Measurements from ENCODE around the gene UBE2V1. TPM values are rescaled to one million over a fixed set of nuclear protein-coding genes. Genes with fewer than 3 reads are reported as not detected.

The UBE2V1 gene
- total and polyA plus RNA-seq, 12 donors, result 57.4 to 242 (median 79.4) TPM

DNA sequence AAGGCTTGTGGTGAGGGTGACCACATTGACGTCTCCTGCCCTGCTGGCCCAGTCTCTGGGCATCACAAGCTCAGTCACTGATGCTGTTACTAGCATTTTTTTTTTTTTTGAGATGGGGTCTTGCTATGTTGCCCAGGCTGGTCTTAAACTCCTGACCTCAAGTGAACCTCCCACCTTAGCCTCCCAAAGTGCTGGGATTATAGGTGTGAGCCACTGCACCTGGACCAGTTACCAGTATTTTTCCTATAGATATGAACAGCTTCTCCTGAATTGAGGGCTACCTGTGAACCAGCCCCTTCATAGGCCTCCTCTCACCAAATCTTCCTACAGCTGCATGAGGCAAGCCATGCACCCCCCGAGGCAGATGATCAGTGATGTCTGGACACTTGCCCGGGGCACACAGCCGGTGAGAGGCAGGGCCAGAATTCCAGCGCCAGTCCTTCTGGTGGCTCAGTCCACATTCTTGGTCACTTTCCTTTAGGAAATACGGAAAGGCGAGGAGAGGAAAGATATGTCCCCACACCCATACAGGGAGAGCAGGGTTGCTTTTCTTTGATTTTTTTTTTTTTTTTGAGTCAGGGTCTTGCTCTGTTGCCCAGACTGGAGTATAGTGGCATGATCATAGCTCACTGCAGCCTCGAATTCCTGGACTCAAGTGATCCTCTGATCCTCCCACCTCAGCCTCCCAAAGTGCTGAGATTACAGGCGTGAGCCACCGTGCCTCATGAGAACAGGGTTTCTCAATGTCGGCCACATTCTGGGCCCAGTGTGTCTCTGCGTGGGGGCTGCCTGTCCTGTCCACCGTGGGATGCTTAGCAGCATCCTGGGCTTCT lies 50.7 kb downstream of the UBE2V1 start:
- intact Hi-C loops (cut with DNase I), result no loop called here
- 73 to 87% (median 81%) methylated on average over 9 to 13 of the region's 13 CpGs for WGBS, 4 donors
- Histone ChIP-seq H3K4me1 (replicated peaks in 1 of 2) (no peaks in the 10 kb centered on the region), H3K9me3 (replicated peaks in 1 of 3) (no peaks in the 10 kb centered on the region), H3K36me3 (replicated peaks in 1 of 2) (no peaks in the 10 kb centered on the region), H3K27ac (no peak overlapping the region), H3K27me3 (no peaks in the 10 kb centered on the region), H3K4me3 (no peak overlapping the region)
- TF ChIP-seq POLR2A (IDR thresholded peaks at IDR 0.05), result no peak
- TF ChIP-seq, protein P1, sequence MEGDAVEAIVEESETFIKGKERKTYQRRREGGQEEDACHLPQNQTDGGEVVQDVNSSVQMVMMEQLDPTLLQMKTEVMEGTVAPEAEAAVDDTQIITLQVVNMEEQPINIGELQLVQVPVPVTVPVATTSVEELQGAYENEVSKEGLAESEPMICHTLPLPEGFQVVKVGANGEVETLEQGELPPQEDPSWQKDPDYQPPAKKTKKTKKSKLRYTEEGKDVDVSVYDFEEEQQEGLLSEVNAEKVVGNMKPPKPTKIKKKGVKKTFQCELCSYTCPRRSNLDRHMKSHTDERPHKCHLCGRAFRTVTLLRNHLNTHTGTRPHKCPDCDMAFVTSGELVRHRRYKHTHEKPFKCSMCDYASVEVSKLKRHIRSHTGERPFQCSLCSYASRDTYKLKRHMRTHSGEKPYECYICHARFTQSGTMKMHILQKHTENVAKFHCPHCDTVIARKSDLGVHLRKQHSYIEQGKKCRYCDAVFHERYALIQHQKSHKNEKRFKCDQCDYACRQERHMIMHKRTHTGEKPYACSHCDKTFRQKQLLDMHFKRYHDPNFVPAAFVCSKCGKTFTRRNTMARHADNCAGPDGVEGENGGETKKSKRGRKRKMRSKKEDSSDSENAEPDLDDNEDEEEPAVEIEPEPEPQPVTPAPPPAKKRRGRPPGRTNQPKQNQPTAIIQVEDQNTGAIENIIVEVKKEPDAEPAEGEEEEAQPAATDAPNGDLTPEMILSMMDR (IDR thresholded peaks at IDR 0.05), result no peak
- no peak for DNase-seq

DNA sequence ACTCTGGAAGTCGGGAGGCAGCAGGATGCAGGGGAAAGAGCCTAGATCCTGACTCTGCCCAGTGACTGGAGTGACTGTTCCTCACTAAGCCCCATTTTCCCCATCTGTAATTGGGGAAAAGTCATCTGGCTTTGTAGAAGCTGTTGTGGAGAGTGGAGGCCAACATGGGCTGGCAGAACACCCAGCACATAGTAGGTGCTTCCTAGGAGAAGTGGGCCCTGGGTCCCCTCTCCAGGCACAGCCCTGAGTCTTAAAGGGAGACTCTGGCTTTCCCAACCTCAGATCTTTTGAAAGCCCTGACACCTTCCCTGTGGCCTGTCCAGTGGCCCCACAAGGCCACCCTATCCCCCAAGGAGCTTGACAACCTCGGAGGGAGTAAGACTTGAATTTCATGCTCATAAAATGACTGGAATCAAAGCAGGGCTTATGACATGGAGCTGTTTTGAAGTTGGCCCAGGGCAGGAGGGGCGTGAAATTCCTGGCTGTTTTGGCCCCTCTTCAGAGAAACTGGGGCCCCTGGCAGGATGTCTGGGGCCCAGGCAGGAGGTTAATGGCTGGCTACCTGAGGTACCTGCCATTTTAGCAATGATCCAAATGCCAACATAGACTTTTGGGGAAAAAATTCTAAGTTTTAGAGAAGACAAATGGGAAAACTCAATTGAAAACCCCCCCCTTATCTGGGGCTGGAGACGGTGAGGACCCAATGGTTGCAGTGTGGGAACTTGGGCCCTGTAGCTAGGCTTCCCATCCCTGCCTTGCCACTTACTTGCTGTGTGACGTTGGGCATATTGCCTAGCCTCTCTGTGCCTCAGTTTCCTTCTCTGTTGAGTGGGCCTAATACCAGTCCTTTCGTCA lies 51.6 kb downstream of the UBE2V1 start:
- H3K27me3 ChIP-seq, result no peaks in the 10 kb centered on the region
- no peak overlapping the region for H3K4me3 ChIP-seq
- H3K9me3 ChIP-seq (replicated peaks in 1 of 3), result no peaks in the 10 kb centered on the region
- H3K27ac ChIP-seq, result no peak overlapping the region
- H3K4me1 ChIP-seq (replicated peaks in 1 of 2), result no peaks in the 10 kb centered on the region
- 78 to 93% (median 81%) methylated on average over 5 to 6 of the region's 6 CpGs for WGBS, 4 donors
- no peaks in the 10 kb centered on the region for H3K36me3 ChIP-seq (replicated peaks in 1 of 2)
- TF ChIP-seq, protein P1 (IDR thresholded peaks at IDR 0.05), result no peak
- TF ChIP-seq POLR2A (IDR thresholded peaks at IDR 0.05), result no peak
- intact Hi-C loops (cut with DNase I), result no loop called here
- DNase-seq, result no peak

DNA sequence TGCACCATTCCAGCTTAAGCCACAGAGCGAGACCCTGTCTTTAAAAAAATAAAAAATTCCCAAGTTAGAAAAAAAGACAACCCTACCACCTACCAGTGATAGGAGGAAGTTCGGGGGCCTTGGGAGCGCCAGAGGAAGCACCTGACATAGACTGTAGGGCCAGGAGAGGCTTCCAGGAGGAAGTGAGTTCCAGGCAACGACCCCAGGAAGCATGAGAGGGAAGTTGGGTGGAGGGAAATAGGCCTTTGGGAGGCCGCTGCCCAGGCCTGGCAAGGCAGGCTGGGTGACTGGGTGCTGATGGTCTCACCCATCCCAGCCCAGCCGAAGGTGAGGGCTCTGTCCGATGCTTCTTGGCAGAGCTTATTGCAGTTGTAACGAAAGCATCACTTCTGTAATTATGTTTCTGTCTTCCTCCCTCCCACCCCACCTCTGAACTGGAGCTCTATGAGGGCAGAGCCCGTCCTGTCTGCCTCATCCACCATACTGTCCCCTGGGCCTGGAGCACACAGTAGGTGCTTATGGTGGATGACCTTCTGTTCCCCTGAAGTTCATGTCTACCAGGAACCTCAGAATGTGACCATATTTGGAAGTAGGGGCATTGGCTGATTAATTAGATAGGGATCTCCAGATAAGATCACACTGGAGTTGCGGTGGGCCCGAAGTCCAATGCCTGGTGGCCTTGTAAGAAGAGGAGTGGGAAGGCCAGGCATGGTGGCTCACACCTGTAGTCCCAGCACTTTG lies 54.1 kb downstream of the UBE2V1 start:
- 66 to 80% (median 70%) methylated on average over 11 of the region's 11 CpGs for WGBS, 4 donors
- TF ChIP-seq, protein P1 (IDR thresholded peaks at IDR 0.05), result no peak
- no peak for TF ChIP-seq POLR2A (IDR thresholded peaks at IDR 0.05)
- Histone ChIP-seq H3K27ac (no peak overlapping the region), H3K9me3 (replicated peaks in 1 of 3) (no peaks in the 10 kb centered on the region), H3K4me1 (replicated peaks in 1 of 2) (no peaks in the 10 kb centered on the region), H3K4me3 (no peak overlapping the region), H3K27me3 (no peaks in the 10 kb centered on the region), H3K36me3 (replicated peaks in 1 of 2) (no peaks in the 10 kb centered on the region)
- intact Hi-C loops (cut with DNase I), result no loop called here
- DNase-seq, result no peak

DNA sequence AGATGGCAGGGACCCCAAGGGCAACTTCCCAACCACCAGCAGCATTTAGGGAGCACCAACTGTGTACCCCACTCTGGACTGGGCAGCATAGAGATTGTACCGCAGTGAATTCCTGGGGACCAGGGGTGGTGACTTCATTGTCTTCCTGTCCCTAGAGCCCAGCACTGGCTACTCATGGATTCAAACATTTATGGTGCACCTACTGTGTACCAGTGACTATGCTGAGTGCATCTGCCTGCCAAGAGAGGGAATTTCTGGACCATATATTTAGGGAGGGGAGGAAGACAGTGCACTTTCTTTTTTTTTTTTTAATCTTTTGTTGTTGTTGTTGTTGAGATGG lies 55.3 kb downstream of the UBE2V1 start:
- intact Hi-C loops (cut with DNase I), result no loop called here
- TF ChIP-seq POLR2A (IDR thresholded peaks at IDR 0.05), result no peak
- TF ChIP-seq, protein P1 (IDR thresholded peaks at IDR 0.05), result no peak
- no peaks in the 10 kb centered on the region for H3K4me1 ChIP-seq (replicated peaks in 1 of 2)
- 94 to 100% (median 96%) methylated on average over 1 of the region's 1 CpG; no CpG with 5 or more reads in 1 of the 4 donors for WGBS, 4 donors
- no peak overlapping the region for H3K4me3 ChIP-seq
- no peak overlapping the region for H3K27ac ChIP-seq
- H3K36me3 ChIP-seq (replicated peaks in 1 of 2), result no peaks in the 10 kb centered on the region
- H3K9me3 ChIP-seq (replicated peaks in 1 of 3), result no peaks in the 10 kb centered on the region
- H3K27me3 ChIP-seq, result no peaks in the 10 kb centered on the region
- DNase-seq, result no peak

Data from adrenal gland (tissue), 12 donors.